SH-SY5Y (cell line): ENCODE data around the gene NOLC1.

Experiments used
- GATA2 ChIP-seq: IDR thresholded peaks from 2 replicates; pipeline ENCODE4 v1.6.1; 2011; ENCODE audit warnings: mild to moderate bottlenecking, low read depth, low read length
- GATA3 ChIP-seq: IDR thresholded peaks from 2 replicates; pipeline ENCODE4 v1.6.1; 2011; ENCODE audit warnings: low read depth, mild to moderate bottlenecking, low read length, moderate library complexity

GRCh38 chr10:102117391-102118159, 34.6 kb upstream of the NOLC1 start:
- TF ChIP-seq GATA2 (no peak), GATA3 (no peak)
